ENCODE data around the gene ATAD1. TPM values are rescaled to one million over a fixed set of nuclear protein-coding genes. Genes with fewer than 3 reads are reported as not detected.

The ATAD1 gene
- total RNA-seq, 1 donor from 2014 or later: 63.2 TPM

DNA sequence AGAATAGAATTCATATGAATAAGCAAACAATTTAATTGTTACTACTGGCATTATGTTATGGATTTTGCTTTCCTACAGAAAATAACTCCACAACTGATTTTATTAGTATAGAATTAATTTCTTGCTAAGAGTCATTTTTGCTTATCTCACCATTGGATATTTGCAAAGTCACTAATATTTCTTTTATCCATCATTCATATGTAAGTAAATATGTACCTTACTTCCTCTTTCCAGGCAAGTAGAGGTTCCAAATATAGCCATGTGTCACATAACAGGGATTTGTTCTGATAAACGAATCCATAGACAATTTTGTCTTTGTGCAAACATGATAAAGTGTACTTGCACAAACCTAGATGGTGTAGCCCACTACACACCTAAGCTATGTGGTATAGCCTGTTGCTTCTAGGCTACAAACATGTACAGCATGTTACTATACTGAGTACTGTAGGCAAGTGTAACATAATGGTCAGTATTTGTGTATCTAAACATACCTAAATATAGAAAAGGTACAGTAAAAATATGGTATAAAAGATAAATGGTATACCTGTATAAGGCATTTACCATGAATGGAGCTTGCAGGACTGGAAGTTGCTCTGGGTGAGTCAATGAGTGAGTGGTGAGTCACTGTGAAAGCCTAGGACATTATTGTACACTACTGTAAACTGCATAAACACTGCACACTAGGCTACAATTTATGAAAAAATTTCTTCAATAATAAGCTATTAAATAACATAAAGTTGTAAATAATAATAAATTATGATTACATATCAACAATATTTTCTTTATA is 27.0 kb upstream of the ATAD1 start:
- TF ChIP-seq, protein P1, sequence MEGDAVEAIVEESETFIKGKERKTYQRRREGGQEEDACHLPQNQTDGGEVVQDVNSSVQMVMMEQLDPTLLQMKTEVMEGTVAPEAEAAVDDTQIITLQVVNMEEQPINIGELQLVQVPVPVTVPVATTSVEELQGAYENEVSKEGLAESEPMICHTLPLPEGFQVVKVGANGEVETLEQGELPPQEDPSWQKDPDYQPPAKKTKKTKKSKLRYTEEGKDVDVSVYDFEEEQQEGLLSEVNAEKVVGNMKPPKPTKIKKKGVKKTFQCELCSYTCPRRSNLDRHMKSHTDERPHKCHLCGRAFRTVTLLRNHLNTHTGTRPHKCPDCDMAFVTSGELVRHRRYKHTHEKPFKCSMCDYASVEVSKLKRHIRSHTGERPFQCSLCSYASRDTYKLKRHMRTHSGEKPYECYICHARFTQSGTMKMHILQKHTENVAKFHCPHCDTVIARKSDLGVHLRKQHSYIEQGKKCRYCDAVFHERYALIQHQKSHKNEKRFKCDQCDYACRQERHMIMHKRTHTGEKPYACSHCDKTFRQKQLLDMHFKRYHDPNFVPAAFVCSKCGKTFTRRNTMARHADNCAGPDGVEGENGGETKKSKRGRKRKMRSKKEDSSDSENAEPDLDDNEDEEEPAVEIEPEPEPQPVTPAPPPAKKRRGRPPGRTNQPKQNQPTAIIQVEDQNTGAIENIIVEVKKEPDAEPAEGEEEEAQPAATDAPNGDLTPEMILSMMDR (IDR thresholded peaks at IDR 0.05): no peak
- no peak for TF ChIP-seq EZH2phosphoT487 (IDR thresholded peaks at IDR 0.05)
- no peak for TF ChIP-seq EZH2 (IDR thresholded peaks at IDR 0.05)
- Histone ChIP-seq H3K79me2 (ENCODE audit: low read depth) (no peaks in the 10 kb centered on the region), H3K27me3 (no peaks in the 10 kb centered on the region), H3F3A (ENCODE audit: low read depth) (no peaks in the 10 kb centered on the region), H2AFZ (replicated peaks) (no peak overlapping the region), H3K4me3 (no peak overlapping the region), H3K9me3 (ENCODE audit: low read depth) (no peaks in the 10 kb centered on the region), H3K36me3 (no peaks in the 10 kb centered on the region), H3K9ac (no peak overlapping the region), H3K4me2 (no peak overlapping the region), H3K27ac (no peak overlapping the region), H3K4me1 (no peaks in the 10 kb centered on the region), H4K20me1 (ENCODE audit: low read depth) (no peaks in the 10 kb centered on the region)
- Mint-ChIP-seq H3K9me3 (no peaks in the 10 kb centered on the region), H3K36me3 (no peaks in the 10 kb centered on the region), H3K27me3 (ENCODE audit: insufficient read depth, low read depth) (no peaks in the 10 kb centered on the region), H3K27ac (no peak overlapping the region), H3K4me3 (no peak overlapping the region), H3K4me1 (no peaks in the 10 kb centered on the region)
- no peak for DNase-seq (ENCODE audit: low spot score)

DNA sequence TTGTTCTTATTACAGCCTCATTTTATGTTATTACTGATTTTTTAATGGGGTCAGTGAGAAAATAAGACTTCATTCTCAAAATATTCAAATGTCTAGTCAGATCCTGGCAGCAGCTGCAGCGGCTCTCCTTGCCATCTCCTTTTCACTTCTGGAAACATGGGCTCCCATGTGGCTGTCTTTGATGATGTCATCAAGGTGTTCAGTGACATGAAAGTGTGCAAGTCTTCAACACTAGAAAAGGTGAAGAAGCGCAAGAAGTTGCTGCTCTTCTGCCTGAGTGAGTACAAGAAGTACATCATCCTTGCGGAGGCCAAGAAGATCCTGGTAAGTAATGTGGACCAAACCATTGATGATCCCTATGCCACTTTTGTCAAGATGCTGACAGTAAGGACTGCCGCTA is 25.7 kb upstream of the ATAD1 start:
- Histone ChIP-seq H4K20me1 (ENCODE audit: low read depth) (no peaks in the 10 kb centered on the region), H3K4me3 (no peak overlapping the region), H3F3A (ENCODE audit: low read depth) (no peaks in the 10 kb centered on the region), H3K27ac (no peak overlapping the region), H2AFZ (replicated peaks) (no peak overlapping the region), H3K9me3 (ENCODE audit: low read depth) (no peaks in the 10 kb centered on the region), H3K4me2 (no peak overlapping the region), H3K36me3 (no peaks in the 10 kb centered on the region), H3K9ac (no peak overlapping the region), H3K27me3 (no peaks in the 10 kb centered on the region), H3K79me2 (ENCODE audit: low read depth) (no peaks in the 10 kb centered on the region), H3K4me1 (peaks cover 2% of the 10 kb centered on the region)
- TF ChIP-seq, protein P1 (IDR thresholded peaks at IDR 0.05): no peak
- TF ChIP-seq EZH2 (IDR thresholded peaks at IDR 0.05) (no peak), EZH2phosphoT487 (IDR thresholded peaks at IDR 0.05) (no peak)
- Mint-ChIP-seq H3K9me3 (no peaks in the 10 kb centered on the region), H3K27ac (no peak overlapping the region), H3K36me3 (no peaks in the 10 kb centered on the region), H3K4me3 (no peak overlapping the region), H3K27me3 (ENCODE audit: insufficient read depth, low read depth) (no peaks in the 10 kb centered on the region), H3K4me1 (no peaks in the 10 kb centered on the region)
- DNase-seq (ENCODE audit: low spot score): no peak

DNA sequence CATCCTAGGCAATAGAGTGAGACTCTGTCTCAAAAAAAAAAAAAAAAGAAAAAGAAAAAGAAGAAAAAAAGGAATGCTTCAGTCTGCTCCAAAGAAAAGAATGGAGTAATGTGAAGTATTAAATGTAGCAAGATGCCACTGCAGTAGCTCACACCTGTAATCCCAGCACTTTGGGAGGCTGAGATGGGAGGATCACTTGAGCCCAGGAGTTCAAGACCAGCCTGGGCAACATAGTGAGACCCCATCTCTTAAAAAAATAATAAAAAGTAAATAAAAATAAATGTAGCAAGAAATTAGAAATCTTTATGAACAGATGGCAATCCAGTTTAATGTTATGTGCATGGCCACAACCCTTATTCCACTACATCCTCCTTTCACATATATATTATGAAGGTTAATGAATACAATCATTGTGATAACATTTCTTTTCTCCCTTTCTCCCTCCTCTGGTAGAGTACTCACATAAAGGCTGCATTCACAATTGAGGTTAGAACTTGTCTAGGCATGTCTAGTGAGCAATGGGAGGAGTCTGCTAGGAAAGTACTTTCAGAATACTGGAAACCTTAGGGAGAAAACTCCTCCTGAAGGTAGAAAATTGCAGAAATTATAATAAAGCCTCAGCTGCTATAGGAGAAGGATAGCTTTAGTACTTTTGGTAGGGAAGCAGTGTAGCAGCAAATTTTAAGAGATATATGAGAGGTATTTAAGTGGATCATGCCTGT is 24.9 kb upstream of the ATAD1 start:
- H3K4me1 Mint-ChIP-seq: no peaks in the 10 kb centered on the region
- H2AFZ ChIP-seq (replicated peaks): no peak overlapping the region
- no peaks in the 10 kb centered on the region for H3K79me2 ChIP-seq (ENCODE audit: low read depth)
- H3K4me1 ChIP-seq: peaks cover 5% of the 10 kb centered on the region
- no peaks in the 10 kb centered on the region for H3K27me3 ChIP-seq
- no peak overlapping the region for H3K4me3 Mint-ChIP-seq
- no peak overlapping the region for H3K4me3 ChIP-seq
- no peak for DNase-seq (ENCODE audit: low spot score)
- no peaks in the 10 kb centered on the region for H4K20me1 ChIP-seq (ENCODE audit: low read depth)
- no peaks in the 10 kb centered on the region for H3K27me3 Mint-ChIP-seq (ENCODE audit: insufficient read depth, low read depth)
- TF ChIP-seq EZH2 (IDR thresholded peaks at IDR 0.05) (no peak), EZH2phosphoT487 (IDR thresholded peaks at IDR 0.05) (no peak)
- TF ChIP-seq, protein P1 (IDR thresholded peaks at IDR 0.05): no peak
- H3K9me3 Mint-ChIP-seq: no peaks in the 10 kb centered on the region
- H3K36me3 ChIP-seq: no peaks in the 10 kb centered on the region
- no peaks in the 10 kb centered on the region for H3F3A ChIP-seq (ENCODE audit: low read depth)
- H3K9me3 ChIP-seq (ENCODE audit: low read depth): no peaks in the 10 kb centered on the region
- H3K36me3 Mint-ChIP-seq: no peaks in the 10 kb centered on the region
- no peak overlapping the region for H3K4me2 ChIP-seq
- H3K27ac Mint-ChIP-seq: no peak overlapping the region
- no peak overlapping the region for H3K9ac ChIP-seq
- no peak overlapping the region for H3K27ac ChIP-seq
